ENCODE results near the gene DUSP6. TPM values are rescaled to one million over a fixed set of nuclear protein-coding genes. Genes with fewer than 3 reads are reported as not detected.
A peak's percentile ranks its signal among the peaks of the same experiment; 100 is the strongest.

DUSP6 gene
- total and polyA plus RNA-seq, 2 of the 13 experiments (the other 11 are each of a cell fraction or from before 2014, with no cell fraction given): 40.9 to 161 TPM

GRCh38 chr12:89352492-89353187 is at the start of gene DUSP6 (continued):
- 0 out of 2 replicates have a peak, but pooled peaks have one; percentile 27 for TF ChIP-seq ZNF556 (CRISPR knock-in tag; IDR thresholded peaks at IDR 0.05; ENCODE audit: borderline replicate concordance)
- peak; percentile 29; the same call in 1 of the 2 replicates for TF ChIP-seq HOMEZ (CRISPR knock-in tag; IDR thresholded peaks at IDR 0.05; ENCODE audit: low read depth)
- no peak for TF ChIP-seq ZNF550 (CRISPR knock-in tag; IDR thresholded peaks at IDR 0.05; ENCODE audit: borderline replicate concordance)
- TF ChIP-seq ZNF619 (CRISPR knock-in tag; IDR thresholded peaks at IDR 0.05): 0 out of 2 replicates have a peak, but pooled peaks have one; percentile 36
- no peak for TF ChIP-seq NR3C1 (CRISPR knock-in tag; IDR thresholded peaks at IDR 0.05)
- TF ChIP-seq RFXANK (CRISPR knock-in tag; IDR thresholded peaks at IDR 0.05): peak; percentile 85; the same call in 1 of the 2 replicates
- peak; percentile 83 for TF ChIP-seq HOXD1 (CRISPR knock-in tag; IDR thresholded peaks at IDR 0.05)
- TF ChIP-seq RBFOX2 (IDR thresholded peaks at IDR 0.05; ENCODE audit: low read depth, low read length): no peak
- TF ChIP-seq SRF (IDR thresholded peaks at IDR 0.05; ENCODE audit: low read depth, low read length): no peak
- no peak for TF ChIP-seq NCOA5 (CRISPR knock-in tag; IDR thresholded peaks at IDR 0.05)
- TF ChIP-seq HOXA9 (CRISPR knock-in tag; IDR thresholded peaks at IDR 0.05; ENCODE audit: borderline replicate concordance): peak; percentile 53
- peak; percentile 71; the same call in 1 of the 2 replicates for TF ChIP-seq TFDP1 (CRISPR knock-in tag; IDR thresholded peaks at IDR 0.05; ENCODE audit: borderline replicate concordance)
- TF ChIP-seq SRSF1 (optimal IDR thresholded peaks at IDR 0.05; ENCODE audit: low read depth, low read length): no peak
- TF ChIP-seq ZNF337 (CRISPR knock-in tag; IDR thresholded peaks at IDR 0.05; ENCODE audit: borderline replicate concordance, low read depth): no peak
- 0 out of 2 replicates have a peak, but pooled peaks have one; percentile 10 for TF ChIP-seq ZNF713 (CRISPR knock-in tag; IDR thresholded peaks at IDR 0.05)
- TF ChIP-seq NR2C2 (CRISPR knock-in tag; IDR thresholded peaks at IDR 0.05; ENCODE audit: borderline replicate concordance): peak; percentile 50; the same call in 1 of the 2 replicates
- peak; percentile 49 for TF ChIP-seq ZBTB26 (CRISPR knock-in tag; IDR thresholded peaks at IDR 0.05; ENCODE audit: borderline replicate concordance)
- peak; percentile 27; the same call in 1 of the 2 replicates for TF ChIP-seq PHF20 (CRISPR knock-in tag; IDR thresholded peaks at IDR 0.05)
- peak; percentile 82 for TF ChIP-seq ASH2L (IDR thresholded peaks at IDR 0.05; ENCODE audit: insufficient read length, low read depth, low read length)
- TF ChIP-seq ZNF160 (CRISPR knock-in tag; IDR thresholded peaks at IDR 0.05): no peak; the same call in 1 of the 2 replicates
- peak; percentile 21; the same call in 1 of the 2 replicates for TF ChIP-seq SRY (CRISPR knock-in tag; IDR thresholded peaks at IDR 0.05)
- TF ChIP-seq MEIS1 (CRISPR knock-in tag; IDR thresholded peaks at IDR 0.05; ENCODE audit: borderline replicate concordance): peak; percentile 97
- TF ChIP-seq ZBTB39 (CRISPR knock-in tag; IDR thresholded peaks at IDR 0.05): no peak
- TF ChIP-seq ZMYM4 (CRISPR knock-in tag; IDR thresholded peaks at IDR 0.05): peak; percentile 85
- no peak for TF ChIP-seq DNMT1 (CRISPR knock-in tag; IDR thresholded peaks at IDR 0.05)
